HG03457 (cell line): ENCODE data around the gene FAM151B.
A peak's percentile ranks its signal among the peaks of the same experiment; 100 is the strongest.
"Not testable (repeated sequence)": the region's sequence is repeated elsewhere in the genome, so short reads cannot be mapped to it uniquely, and the experiment has no call there.

Experiments used
- ATAC-seq: cut with Tn5 transposase; IDR thresholded peaks from one replicate; pipeline ENCODE4 v1.9.1; 2021; ENCODE audit warnings: moderate number of reproducible peaks; ENCODE audit not compliant: unreplicated experiment

FAM151B gene

GRCh38 chr5:80487829-80488721 lies at the start of gene FAM151B:
Gene FAM151B (plus strand): TSS chr5:80488100. CDS start chr5:80488124, 24 bp downstream.
- ATAC-seq, result peak; percentile 90

- no peak for ATAC-seq
Observed at GRCh38 chr5:80438739-80439138, 49.2 kb upstream of the FAM151B start.

GRCh38 chr5:80439213-80439612 lies 48.7 kb upstream of the FAM151B start:
- ATAC-seq, result no peak

GRCh38 chr5:80442742-80443141 lies 45.2 kb upstream of the FAM151B start:
- ATAC-seq, result no peak

- no peak for ATAC-seq
Observed at GRCh38 chr5:80453366-80453765, 34.5 kb upstream of the FAM151B start.

- ATAC-seq, result no peak
Observed at GRCh38 chr5:80463269-80463668, 24.6 kb upstream of the FAM151B start.

GRCh38 chr5:80466669-80467485 lies 21.0 kb upstream of the FAM151B start:
- ATAC-seq, result no peak

- ATAC-seq, result no peak
Observed at GRCh38 chr5:80468131-80468530, 19.8 kb upstream of the FAM151B start.

GRCh38 chr5:80470631-80471030 lies 17.3 kb upstream of the FAM151B start:
- ATAC-seq, result not testable (repeated sequence)

GRCh38 chr5:80474929-80475328 lies 13.0 kb upstream of the FAM151B start:
- ATAC-seq, result no peak

- ATAC-seq, result no peak
Observed at GRCh38 chr5:80479713-80480112, 8.2 kb upstream of the FAM151B start.

GRCh38 chr5:80480354-80480753 lies 7.5 kb upstream of the FAM151B start:
- no peak for ATAC-seq

GRCh38 chr5:80481019-80481893 lies 6.6 kb upstream of the FAM151B start:
- ATAC-seq, result no peak

GRCh38 chr5:80482578-80482977 lies 5.3 kb upstream of the FAM151B start:
- ATAC-seq, result no peak

GRCh38 chr5:80483636-80484232 lies 4.2 kb upstream of the FAM151B start:
- no peak for ATAC-seq

GRCh38 chr5:80487444-80487828 lies 464 bp upstream of the FAM151B start:
- no peak for ATAC-seq

- no peak for ATAC-seq
Observed at GRCh38 chr5:80491296-80491695, 3.4 kb downstream of the FAM151B start.

- no peak for ATAC-seq
Observed at GRCh38 chr5:80492741-80493140, 4.8 kb downstream of the FAM151B start.

GRCh38 chr5:80493443-80493842 lies 5.5 kb downstream of the FAM151B start:
- ATAC-seq, result not testable (repeated sequence)

- ATAC-seq, result no peak
Observed at GRCh38 chr5:80495891-80496290, 8.0 kb downstream of the FAM151B start.
